ENCODE data around the gene HES3.

Gene HES3

GRCh38 chr1:6225651-6226050 is 18.3 kb upstream of the HES3 start:
- TF ChIP-seq CTCF (IDR thresholded peaks at IDR 0.05; ENCODE audit: insufficient read depth, low read length), result no peak
- TF ChIP-seq GABPA (IDR thresholded peaks at IDR 0.05; ENCODE audit: low read depth), result no peak
- TF ChIP-seq POLR2AphosphoS5 (IDR thresholded peaks at IDR 0.05; ENCODE audit: low read depth), result no peak
- no peak for TF ChIP-seq REST (IDR thresholded peaks at IDR 0.05; ENCODE audit: insufficient replicate concordance, low read depth)
- no peak for TF ChIP-seq SPI1 (IDR thresholded peaks at IDR 0.05; ENCODE audit: borderline replicate concordance, low read depth)
- H3K27me3 ChIP-seq (ENCODE audit: insufficient read depth, poor library complexity, severe bottlenecking), result no peaks in the 10 kb centered on the region
- DNase-seq (ENCODE audit: low read depth in 1 of 2, low spot score in 1 of 2), result no peak
- no peak overlapping the region for H3K4me3 ChIP-seq (replicated peaks; ENCODE audit: insufficient read depth, low read length)
- H3K27ac ChIP-seq (replicated peaks), result no peak overlapping the region

DNA sequence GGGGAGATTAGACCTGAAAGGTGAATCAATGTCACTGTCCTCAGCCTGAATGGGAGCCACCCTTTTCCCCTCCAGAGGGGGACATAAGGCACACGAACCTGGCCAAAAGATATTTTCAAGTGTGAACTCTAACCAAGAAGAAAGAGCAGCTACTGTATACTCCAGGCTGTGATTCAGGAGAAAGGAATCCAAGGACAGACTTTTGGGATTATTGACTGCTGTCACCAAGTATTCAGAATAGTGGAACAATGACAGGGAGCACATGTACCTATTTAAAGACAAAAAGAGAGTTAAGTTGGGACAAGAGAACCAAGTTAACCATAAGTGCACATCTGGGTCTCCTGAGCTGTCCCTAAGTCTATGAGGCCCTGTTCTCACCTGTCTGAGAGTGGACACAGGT is 10.6 kb upstream of the HES3 start:
- Histone ChIP-seq H3K27me3 (ENCODE audit: insufficient read depth, poor library complexity, severe bottlenecking) (no peaks in the 10 kb centered on the region), H3K4me3 (replicated peaks; ENCODE audit: insufficient read depth, low read length) (no peak overlapping the region), H3K27ac (replicated peaks) (no peak overlapping the region)
- TF ChIP-seq CTCF (IDR thresholded peaks at IDR 0.05; ENCODE audit: insufficient read depth, low read length), result no peak
- no peak for TF ChIP-seq SPI1 (IDR thresholded peaks at IDR 0.05; ENCODE audit: borderline replicate concordance, low read depth)
- no peak for TF ChIP-seq POLR2AphosphoS5 (IDR thresholded peaks at IDR 0.05; ENCODE audit: low read depth)
- no peak for TF ChIP-seq REST (IDR thresholded peaks at IDR 0.05; ENCODE audit: insufficient replicate concordance, low read depth)
- no peak for TF ChIP-seq GABPA (IDR thresholded peaks at IDR 0.05; ENCODE audit: low read depth)
- no peak for DNase-seq (ENCODE audit: low read depth in 1 of 2, low spot score in 1 of 2)

GRCh38 chr1:6234502-6235295 is 9.3 kb upstream of the HES3 start:
- TF ChIP-seq SPI1 (IDR thresholded peaks at IDR 0.05; ENCODE audit: borderline replicate concordance, low read depth) (no peak), GABPA (IDR thresholded peaks at IDR 0.05; ENCODE audit: low read depth) (no peak), POLR2AphosphoS5 (IDR thresholded peaks at IDR 0.05; ENCODE audit: low read depth) (no peak), CTCF (IDR thresholded peaks at IDR 0.05; ENCODE audit: insufficient read depth, low read length) (no peak), REST (IDR thresholded peaks at IDR 0.05; ENCODE audit: insufficient replicate concordance, low read depth) (no peak)
- peaks cover 3% of the 10 kb centered on the region for H3K27me3 ChIP-seq (ENCODE audit: insufficient read depth, poor library complexity, severe bottlenecking)
- H3K27ac ChIP-seq (replicated peaks), result peak overlapping the region; percentile 66
- H3K4me3 ChIP-seq (replicated peaks; ENCODE audit: insufficient read depth, low read length), result peak overlapping the region; percentile 91
- no peak for DNase-seq (ENCODE audit: low read depth in 1 of 2, low spot score in 1 of 2)
